SK-N-SH (cell line): ENCODE data around the gene NKX2-2. TPM values are rescaled to one million over a fixed set of nuclear protein-coding genes. Genes with fewer than 3 reads are reported as not detected.

Source experiments
- CTCF ChIA-PET: fragments of 300-600, 350-600 bp; formaldehyde crosslinking; extraction: SDS; loops from one replicate; lab custom pipeline; 2021; lab: Yijun Ruan, JAX
- POLR2A ChIA-PET: fragments of 350-600 bp; sonication (Branson Sonifier 250); formaldehyde crosslinking; extraction: SDS; loops from one replicate; lab custom pipeline; 2020; ENCODE audit warnings: antibody characterized with exemption, inconsistent platforms; lab: Yijun Ruan, JAX
- DNase-seq: peaks from one replicate; pipeline ENCODE4 v3.0.0; 2012
- H2AFZ ChIP-seq: fragments of 200-600 bp; sonication (generic); 2 replicates; pipeline ENCODE4 v1.8.1; 2016; ENCODE audit warnings: antibody characterized with exemption, mild to moderate bottlenecking, low read depth
- H3F3A ChIP-seq: fragments of 200-600 bp; sonication (generic); replicated peaks from 2 replicates; pipeline ENCODE3; 2016; ENCODE audit warnings: antibody characterized with exemption, mild to moderate bottlenecking; ENCODE audit not compliant: insufficient read depth
- H3K27ac ChIP-seq, 2 experiments: fragments of 200-500 bp in 1 of 2; fragments of 200-600 bp in 1 of 2; sonication (Bioruptor generic) in 1 of 2; sonication (generic), shearing (Covaris generic) in 1 of 2; 2 replicates each; pipeline versions ENCODE4 v1.5.1 to v1.6.1; 2014 to 2016; ENCODE audit warnings: low read depth in 2 of 2, inconsistent platforms in 1 of 2, low read length in 1 of 2, mild to moderate bottlenecking in 1 of 2, mixed read lengths in 1 of 2
- H3K27me3 ChIP-seq: fragments of 200-600 bp; sonication (generic), shearing (Covaris generic); 2 replicates; pipeline ENCODE4 v1.6.1; 2016; ENCODE audit warnings: mixed run types; ENCODE audit not compliant: insufficient read depth
- H3K36me3 ChIP-seq, 2 experiments: fragments of 200-500 bp in 1 of 2; fragments of 200-600 bp in 1 of 2; sonication (Bioruptor generic) in 1 of 2; sonication (generic) in 1 of 2; replicated peaks in 1 of 2; 2 replicates each; pipeline versions ENCODE3 to v1.5.1; 2014 to 2016; ENCODE audit warnings: low read length in 1 of 2, mild to moderate bottlenecking in 1 of 2; ENCODE audit not compliant: insufficient read depth in 2 of 2, control insufficient read depth in 1 of 2
- H3K4me1 ChIP-seq, 2 experiments: fragments of 200-500 bp in 1 of 2; fragments of 200-600 bp in 1 of 2; sonication (Bioruptor generic) in 1 of 2; sonication (generic), shearing (Covaris generic) in 1 of 2; 2 replicates each; pipeline versions ENCODE4 v1.5.1 to v1.6.1; 2014 to 2016; ENCODE audit warnings: low read depth in 1 of 2, low read length in 1 of 2, mixed run types in 1 of 2; ENCODE audit not compliant: insufficient read depth in 2 of 2, control insufficient read depth in 1 of 2
- H3K4me2 ChIP-seq: fragments of 200-600 bp; sonication (generic), shearing (Covaris generic); 2 replicates; pipeline ENCODE4 v1.6.1; 2017; ENCODE audit warnings: mixed run types
- H3K4me3 ChIP-seq, 2 experiments: fragments of 200-500 bp in 1 of 2; fragments of 200-600 bp in 1 of 2; sonication (Bioruptor generic) in 1 of 2; sonication (generic), shearing (Covaris generic) in 1 of 2; 2 replicates each; pipeline versions ENCODE4 v1.5.1 to v1.8.1; 2014 to 2016; ENCODE audit warnings: low read depth in 2 of 2, inconsistent platforms in 1 of 2, low read length in 1 of 2, mild to moderate bottlenecking in 1 of 2, mixed read lengths in 1 of 2, moderate library complexity in 1 of 2
- H3K79me2 ChIP-seq: fragments of 200-600 bp; sonication (generic); 2 replicates; pipeline ENCODE4 v1.8.1; 2017; ENCODE audit warnings: mild to moderate bottlenecking; ENCODE audit not compliant: insufficient read depth
- H3K9ac ChIP-seq: fragments of 200-600 bp; sonication (generic); 2 replicates; pipeline ENCODE4 v1.6.1; 2017; ENCODE audit warnings: mixed run types
- H3K9me2 ChIP-seq: fragments of 200-600 bp; sonication (generic); 2 replicates; pipeline ENCODE4 v1.6.1; 2017; ENCODE audit warnings: mixed run types
- H3K9me3 ChIP-seq: fragments of 200-600 bp; sonication (generic); 2 replicates; pipeline ENCODE4 v1.6.1; 2017; ENCODE audit warnings: mixed run types, mild to moderate bottlenecking, moderate library complexity
- H4K20me1 ChIP-seq: fragments of 200-600 bp; sonication (generic); 2 replicates; pipeline ENCODE4 v1.6.1; 2017; ENCODE audit warnings: mild to moderate bottlenecking, mixed run types; ENCODE audit not compliant: insufficient read depth
- CHD2 ChIP-seq: fragments of 150-350 bp; IDR thresholded peaks from 2 replicates; pipeline ENCODE4 v1.6.1; 2018; ENCODE audit warnings: low read length; ENCODE audit not compliant: partially characterized antibody
- ELF1 ChIP-seq: IDR thresholded peaks from 2 replicates; pipeline ENCODE4 v1.4.0; 2012
- EP300 ChIP-seq, 2 experiments: IDR thresholded peaks; 2 replicates each; pipeline versions ENCODE4 v1.4.0 to v1.6.1; 2012; ENCODE audit warnings: borderline replicate concordance in 1 of 2, low read depth in 1 of 2, low read length in 1 of 2
- FOXJ3 ChIP-seq: sonication (generic); formaldehyde crosslinking; IDR thresholded peaks from 2 replicates; pipeline ENCODE4 v1.5.1; 2020; ENCODE audit warnings: mild to moderate bottlenecking, missing genetic modification reagents
- FOXM1 ChIP-seq: IDR thresholded peaks from 2 replicates; pipeline ENCODE4 v1.4.0; 2012; ENCODE audit warnings: low read depth, mild to moderate bottlenecking
- GATA2 ChIP-seq: sonication (generic); formaldehyde crosslinking; IDR thresholded peaks from 2 replicates; pipeline ENCODE4 v1.5.0; 2020; ENCODE audit warnings: mild to moderate bottlenecking, missing genetic modification reagents
- JUND ChIP-seq: IDR thresholded peaks from 2 replicates; pipeline ENCODE4 v1.4.0; 2012
- MXI1 ChIP-seq: IDR thresholded peaks from 2 replicates; pipeline ENCODE4 v1.6.1; 2012; ENCODE audit warnings: mild to moderate bottlenecking, low read depth, low read length, improper control_type of control experiment
- NFIC ChIP-seq: IDR thresholded peaks from 2 replicates; pipeline ENCODE4 v1.4.0; 2012; ENCODE audit warnings: borderline replicate concordance
- NRF1 ChIP-seq: IDR thresholded peaks from 2 replicates; pipeline ENCODE4 v1.6.1; 2012; ENCODE audit warnings: low read depth, mild to moderate bottlenecking, low read length
- POLR2AphosphoS5 ChIP-seq: IDR thresholded peaks from 2 replicates; pipeline ENCODE4 v1.6.1; 2012; ENCODE audit warnings: low read depth, low read length
- RAD21 ChIP-seq: IDR thresholded peaks from 2 replicates; pipeline ENCODE4 v1.6.1; 2012; ENCODE audit warnings: mild to moderate bottlenecking, low read length
- RCOR1 ChIP-seq: fragments of 150-350 bp; IDR thresholded peaks from 2 replicates; pipeline ENCODE4 v1.6.1; 2017; ENCODE audit warnings: antibody characterized with exemption, low read length
- RFX5 ChIP-seq: IDR thresholded peaks from 2 replicates; pipeline ENCODE4 v1.6.1; 2012; ENCODE audit warnings: mild to moderate bottlenecking, improper control_type of control experiment, low read length
- SIN3A ChIP-seq: IDR thresholded peaks from 2 replicates; pipeline ENCODE4 v1.6.1; 2012; ENCODE audit warnings: low read depth, mild to moderate bottlenecking, low read length, moderate library complexity, borderline replicate concordance
- TAF1 ChIP-seq: IDR thresholded peaks from 2 replicates; pipeline ENCODE4 v1.6.1; 2012; ENCODE audit warnings: low read depth, mild to moderate bottlenecking, low read length, moderate library complexity, borderline replicate concordance
- TCF12 ChIP-seq: IDR thresholded peaks from 2 replicates; pipeline ENCODE4 v1.4.0; 2012
- WGBS: methylation state at CpG from one replicate; pipeline ENCODE4 v1.1.6; 2017; ENCODE audit warnings: low lambda C conversion rate; 5-methylcytosine and 5-hydroxymethylcytosine counted together
- polyA plus RNA-seq, 3 experiments: library from polyadenylated mRNA; depleted of rRNA; stranded (reverse); fragments of >200 nt; gene quantifications; 2 replicates each; pipeline ENCODE4 v1.2.3, GENCODE V29; 2012
- TF ChIP-seq, protein P1 (sequence below): IDR thresholded peaks from 2 replicates; pipeline ENCODE4 v1.4.0; 2012; ENCODE audit warnings: low read depth
- TF ChIP-seq, protein P2 (sequence below): fragments of 150-350 bp; IDR thresholded peaks from 2 replicates; pipeline ENCODE4 v1.6.1; 2017; ENCODE audit warnings: antibody characterized with exemption, low read length, low read depth, borderline replicate concordance
- TF ChIP-seq, protein P3 (sequence below): IDR thresholded peaks from 2 replicates; pipeline ENCODE4 v1.6.1; 2012; ENCODE audit warnings: mild to moderate bottlenecking, low read depth, low read length, moderate library complexity

The NKX2-2 gene
- polyA plus RNA-seq, 1 of the 3 experiments (the other 2 are of a cell fraction): not detected

DNA sequence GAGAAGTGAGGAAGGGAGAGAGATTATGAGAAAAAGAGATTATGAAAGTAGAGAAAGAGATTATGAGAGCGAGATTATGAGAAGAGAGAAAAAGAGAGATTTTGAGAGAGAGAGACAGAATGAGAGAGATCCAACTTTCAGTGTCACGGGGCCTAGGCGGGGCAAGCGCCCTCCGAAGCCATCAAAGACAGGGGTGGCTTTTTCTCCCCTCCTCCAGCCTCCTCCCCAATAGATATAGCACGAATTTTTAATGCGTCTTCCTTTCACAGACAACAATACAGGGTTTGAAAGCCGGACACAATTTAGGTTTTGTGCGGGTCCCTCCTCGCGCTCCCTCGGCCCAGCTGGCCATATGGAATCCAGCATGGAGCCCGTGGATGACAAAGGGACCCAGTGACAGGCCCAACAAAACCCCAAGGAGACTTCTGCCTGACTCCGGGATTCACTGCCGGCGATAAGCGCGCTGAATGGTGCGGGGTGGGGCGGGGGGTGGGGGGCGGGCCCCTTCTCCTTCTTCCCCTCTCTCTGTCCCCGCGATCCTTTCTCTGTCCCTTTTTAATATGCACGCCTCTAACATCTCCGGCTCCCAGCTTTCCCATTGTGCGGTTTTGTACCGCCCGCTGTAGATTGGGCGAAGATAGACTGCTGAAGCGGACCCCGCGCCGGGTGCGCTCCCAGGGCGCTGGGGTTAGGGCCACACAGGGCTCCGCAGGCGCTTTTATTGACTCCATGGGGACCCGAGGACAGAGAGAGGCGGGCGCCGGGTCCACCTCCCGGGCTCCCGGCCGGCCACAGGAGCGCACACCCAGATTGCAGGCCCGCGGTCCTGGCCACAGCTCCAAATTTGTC lies 5.4 kb downstream of the NKX2-2 start:
- peaks cover 91% of the 10 kb centered on the region for H3K27me3 ChIP-seq
- no peak overlapping the region for H3K4me2 ChIP-seq

More for the DNA sequence above, 5.4 kb downstream of the NKX2-2 start:
- Histone ChIP-seq H3K36me3 (no peaks in the 10 kb centered on the region), H4K20me1 (no peaks in the 10 kb centered on the region), H3K9me3 (no peaks in the 10 kb centered on the region), H3F3A (no peaks in the 10 kb centered on the region), H3K9ac (no peak overlapping the region), H3K4me1 (peaks cover 0 to 4% of the 10 kb centered on the region in 2 experiments; a peak in 2 of 4 replicates), H3K4me3 (no peak overlapping the region), H3K9me2 (no peaks in the 10 kb centered on the region), H3K79me2 (no peaks in the 10 kb centered on the region), H2AFZ (no peak overlapping the region), H3K27ac (no peak overlapping the region)
- ChIA-PET CTCF (interaction anchor here (1.0 to 15.0 kb wide), 10 partner anchors 9 to 671 kb away, joined by 3 to 336 read pairs (median 28); partner anchors contain the start of gene NKX2-2), POLR2A (no interaction called here)
- peak; percentile 20 for DNase-seq
- 21% methylated on average over 26 of the region's 47 CpGs for WGBS
- no peak for TF ChIP-seq POLR2AphosphoS5
- TF ChIP-seq MXI1: no peak
- no peak for TF ChIP-seq TAF1
- no peak for TF ChIP-seq RFX5
- TF ChIP-seq EP300 (IDR thresholded peaks at IDR 0.05; ENCODE audit: borderline replicate concordance in 1 of 2, low read depth in 1 of 2, low read length in 1 of 2): no peak
- no peak for TF ChIP-seq NRF1
- TF ChIP-seq TCF12: no peak
- no peak for TF ChIP-seq FOXJ3 (CRISPR knock-in tag)
- TF ChIP-seq GATA2 (CRISPR knock-in tag): no peak
- TF ChIP-seq, protein P1, sequence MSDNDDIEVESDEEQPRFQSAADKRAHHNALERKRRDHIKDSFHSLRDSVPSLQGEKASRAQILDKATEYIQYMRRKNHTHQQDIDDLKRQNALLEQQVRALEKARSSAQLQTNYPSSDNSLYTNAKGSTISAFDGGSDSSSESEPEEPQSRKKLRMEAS: no peak
- TF ChIP-seq RAD21: no peak
- TF ChIP-seq, protein P2, sequence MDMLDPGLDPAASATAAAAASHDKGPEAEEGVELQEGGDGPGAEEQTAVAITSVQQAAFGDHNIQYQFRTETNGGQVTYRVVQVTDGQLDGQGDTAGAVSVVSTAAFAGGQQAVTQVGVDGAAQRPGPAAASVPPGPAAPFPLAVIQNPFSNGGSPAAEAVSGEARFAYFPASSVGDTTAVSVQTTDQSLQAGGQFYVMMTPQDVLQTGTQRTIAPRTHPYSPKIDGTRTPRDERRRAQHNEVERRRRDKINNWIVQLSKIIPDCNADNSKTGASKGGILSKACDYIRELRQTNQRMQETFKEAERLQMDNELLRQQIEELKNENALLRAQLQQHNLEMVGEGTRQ: no peak
- TF ChIP-seq RCOR1: no peak
- TF ChIP-seq, protein P3, sequence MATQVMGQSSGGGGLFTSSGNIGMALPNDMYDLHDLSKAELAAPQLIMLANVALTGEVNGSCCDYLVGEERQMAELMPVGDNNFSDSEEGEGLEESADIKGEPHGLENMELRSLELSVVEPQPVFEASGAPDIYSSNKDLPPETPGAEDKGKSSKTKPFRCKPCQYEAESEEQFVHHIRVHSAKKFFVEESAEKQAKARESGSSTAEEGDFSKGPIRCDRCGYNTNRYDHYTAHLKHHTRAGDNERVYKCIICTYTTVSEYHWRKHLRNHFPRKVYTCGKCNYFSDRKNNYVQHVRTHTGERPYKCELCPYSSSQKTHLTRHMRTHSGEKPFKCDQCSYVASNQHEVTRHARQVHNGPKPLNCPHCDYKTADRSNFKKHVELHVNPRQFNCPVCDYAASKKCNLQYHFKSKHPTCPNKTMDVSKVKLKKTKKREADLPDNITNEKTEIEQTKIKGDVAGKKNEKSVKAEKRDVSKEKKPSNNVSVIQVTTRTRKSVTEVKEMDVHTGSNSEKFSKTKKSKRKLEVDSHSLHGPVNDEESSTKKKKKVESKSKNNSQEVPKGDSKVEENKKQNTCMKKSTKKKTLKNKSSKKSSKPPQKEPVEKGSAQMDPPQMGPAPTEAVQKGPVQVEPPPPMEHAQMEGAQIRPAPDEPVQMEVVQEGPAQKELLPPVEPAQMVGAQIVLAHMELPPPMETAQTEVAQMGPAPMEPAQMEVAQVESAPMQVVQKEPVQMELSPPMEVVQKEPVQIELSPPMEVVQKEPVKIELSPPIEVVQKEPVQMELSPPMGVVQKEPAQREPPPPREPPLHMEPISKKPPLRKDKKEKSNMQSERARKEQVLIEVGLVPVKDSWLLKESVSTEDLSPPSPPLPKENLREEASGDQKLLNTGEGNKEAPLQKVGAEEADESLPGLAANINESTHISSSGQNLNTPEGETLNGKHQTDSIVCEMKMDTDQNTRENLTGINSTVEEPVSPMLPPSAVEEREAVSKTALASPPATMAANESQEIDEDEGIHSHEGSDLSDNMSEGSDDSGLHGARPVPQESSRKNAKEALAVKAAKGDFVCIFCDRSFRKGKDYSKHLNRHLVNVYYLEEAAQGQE: no peak
- TF ChIP-seq FOXM1: no peak
- TF ChIP-seq CHD2: no peak
- no peak for TF ChIP-seq JUND
- no peak for TF ChIP-seq NFIC
- no peak for TF ChIP-seq SIN3A
- TF ChIP-seq ELF1: no peak
